Right hindlimb (tissue), 1 donor: ENCODE measurements around the gene TAF6L.
"Not testable (repeated sequence)": the region's sequence is repeated elsewhere in the genome, so short reads cannot be mapped to it uniquely, and the experiment has no call there.

Experiments
- DNase-seq: peaks from one replicate; pipeline ENCODE4 v3.0.0-alpha.2; 2018

The TAF6L gene

DNA sequence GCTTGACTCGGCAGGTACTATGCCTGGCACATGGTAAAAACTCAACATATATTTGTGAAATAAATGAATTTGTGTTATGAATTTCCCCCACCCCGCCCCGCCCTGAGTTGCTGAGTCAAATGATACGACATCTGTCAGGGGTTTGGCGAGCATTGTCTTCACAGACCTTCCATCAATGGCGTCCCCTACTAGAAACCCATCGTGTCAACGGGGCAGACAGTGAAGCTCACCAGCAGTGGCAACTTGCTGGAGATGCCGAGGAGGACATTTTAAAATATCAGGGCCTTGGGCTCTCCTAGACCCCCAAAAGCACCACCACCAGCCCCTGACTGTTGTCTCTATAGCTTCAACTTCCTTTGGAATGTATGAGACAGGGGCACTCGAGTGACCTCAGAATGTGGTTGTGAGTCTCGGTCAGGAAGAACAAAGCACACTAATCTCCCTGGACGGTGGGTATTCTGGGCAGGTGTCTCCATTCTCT lies 34.8 kb downstream of the TAF6L start:
- DNase-seq = no peak

GRCh38 chr11:62806611-62807121 lies 35.5 kb downstream of the TAF6L start:
- DNase-seq = no peak

- no peak for DNase-seq
Measured at GRCh38 chr11:62810748-62811147, 39.6 kb downstream of the TAF6L start.

DNA sequence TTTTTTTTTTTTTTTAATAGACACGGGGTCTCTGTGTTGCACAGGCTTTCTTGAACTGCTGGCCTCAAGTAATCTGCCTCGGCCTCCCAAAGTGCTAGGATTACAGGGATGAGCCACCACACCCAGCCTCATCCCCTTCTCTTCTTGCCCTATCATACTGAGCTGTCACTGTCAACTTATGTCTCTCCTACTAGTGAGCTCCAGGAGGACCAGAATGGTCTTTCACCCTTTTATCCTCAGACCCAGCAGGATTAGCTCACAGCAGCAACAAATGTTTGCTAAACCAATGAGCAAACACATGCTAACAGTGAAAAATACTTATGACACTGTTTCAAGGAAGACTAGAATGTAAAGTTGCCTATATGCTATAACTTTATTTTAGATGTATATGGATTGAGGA lies 40.5 kb downstream of the TAF6L start:
- no peak for DNase-seq

DNA sequence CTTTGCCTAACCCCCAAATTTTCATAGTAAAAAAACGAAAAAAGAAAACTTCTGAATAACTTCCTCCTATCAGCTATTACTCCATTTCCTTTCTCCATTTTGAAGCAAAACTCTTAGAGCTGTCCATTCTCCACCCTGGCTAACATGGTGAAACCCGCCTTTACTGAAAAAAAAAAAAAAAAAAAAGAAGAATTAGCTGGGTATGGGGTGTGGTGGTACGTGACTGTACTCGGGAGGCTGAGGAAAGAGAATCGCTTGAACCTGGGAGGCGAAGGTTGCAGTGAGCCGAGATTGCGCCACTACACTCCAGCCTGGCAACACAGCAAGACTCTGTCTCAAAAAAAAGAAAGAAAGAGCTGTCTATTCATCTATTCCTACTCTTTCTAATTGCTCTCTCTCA lies 45.4 kb downstream of the TAF6L start:
- no peak for DNase-seq

- no peak for DNase-seq
Measured at GRCh38 chr11:62817129-62817528, 45.9 kb downstream of the TAF6L start.

GRCh38 chr11:62823677-62824076 lies 52.5 kb downstream of the TAF6L start:
- no peak for DNase-seq

DNA sequence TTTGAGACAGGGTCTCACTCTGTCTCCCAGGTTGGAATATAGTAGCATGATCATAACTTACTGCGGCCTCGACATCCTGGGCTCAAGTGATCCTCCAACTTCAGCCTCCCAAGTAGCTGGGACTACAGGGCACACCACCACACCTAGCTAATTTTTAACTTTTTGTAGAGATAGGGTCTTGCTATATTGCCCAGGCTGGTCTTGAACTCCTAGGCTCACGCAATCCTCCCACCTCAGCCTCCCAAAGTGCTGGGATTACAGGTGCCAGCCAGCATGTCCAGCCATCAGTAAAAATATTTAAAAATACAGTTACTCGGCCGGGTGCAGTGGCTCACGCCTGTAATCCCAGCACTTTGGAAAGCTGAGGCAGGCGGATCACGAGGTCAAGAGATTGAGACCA lies 56.9 kb downstream of the TAF6L start:
- not testable (repeated sequence) for DNase-seq

- no peak for DNase-seq
Measured at GRCh38 chr11:62830904-62831519, 59.8 kb downstream of the TAF6L start.

DNA sequence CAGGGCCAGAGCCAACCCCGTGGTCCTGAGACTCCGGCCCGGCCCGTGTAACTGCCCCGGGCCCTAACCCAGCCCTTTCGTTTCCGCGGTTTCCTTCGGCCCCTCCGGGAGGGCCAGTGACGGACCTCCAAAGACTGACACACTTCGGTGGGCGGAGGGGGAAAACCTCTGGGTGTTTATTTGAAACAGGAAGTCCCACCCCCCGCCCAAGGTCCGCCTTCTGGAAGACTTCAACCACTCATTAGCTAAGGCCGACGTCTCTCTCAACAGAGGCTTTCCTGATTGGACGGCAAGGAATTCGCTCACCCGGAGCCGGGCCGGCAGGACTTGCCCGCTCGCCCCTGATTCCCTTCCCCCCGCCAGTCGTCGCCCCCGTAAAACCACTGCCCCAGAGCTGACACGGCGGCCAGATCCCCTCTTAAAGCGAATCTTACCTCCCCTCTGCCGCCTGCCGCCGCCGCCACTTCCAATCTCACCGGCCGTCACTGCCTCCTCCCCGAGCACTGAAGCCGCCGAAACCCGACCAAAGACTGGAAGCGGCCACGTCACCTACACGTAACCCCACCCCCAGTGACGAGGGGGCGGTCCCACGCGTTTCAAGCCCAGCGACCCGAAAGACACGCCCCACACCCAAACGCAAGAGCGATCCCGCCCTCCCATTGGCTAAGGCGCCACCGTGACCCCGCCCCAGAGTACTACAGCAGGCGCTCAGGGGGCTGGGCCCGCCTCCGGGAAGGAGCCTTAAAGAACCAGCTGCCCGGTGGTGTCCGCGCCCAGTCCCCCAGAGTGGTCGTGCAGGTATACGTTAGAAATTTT lies 60.5 kb downstream of the TAF6L start, which contains the start of gene STX5:
STX5 (minus strand) TSS at position 532 of the 816 bp plus-strand sequence. CDS start 808 bp downstream, outside the sequence.
- peak; percentile 99 for DNase-seq

GRCh38 chr11:62832336-62833234 lies 61.4 kb downstream of the TAF6L start, which contains the start of gene TEX54:
TSS of gene TEX54 (minus strand) at chr11:62832841.
- peak; percentile 48 for DNase-seq

DNA sequence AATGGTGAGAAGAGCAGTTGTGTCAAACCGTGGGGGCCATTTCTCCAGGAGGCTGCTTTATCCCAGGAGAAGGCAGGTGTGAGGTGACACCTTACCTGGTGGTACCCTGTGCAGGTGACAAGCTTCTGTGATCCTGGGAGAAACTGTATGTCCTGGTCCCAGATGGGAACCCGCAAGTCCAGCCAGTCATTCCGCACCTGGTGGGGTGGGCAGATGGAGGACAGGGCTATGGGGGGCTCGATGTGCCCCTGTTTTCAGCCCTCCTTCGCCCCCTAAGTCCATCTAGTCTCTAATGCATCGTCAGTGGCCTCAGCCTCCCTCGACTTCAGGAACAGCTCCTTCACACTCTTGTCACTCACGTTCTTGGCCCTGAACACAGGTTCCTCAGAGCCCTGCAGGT lies 64.1 kb downstream of the TAF6L start:
- no peak for DNase-seq
